K562 (cell line): Measurements from ENCODE around the gene PTGER3. TPM values are rescaled to one million over a fixed set of nuclear protein-coding genes. Genes with fewer than 3 reads are reported as not detected.

Source experiments
- ATF7 ChIP-seq: fragments of 450-650 bp; IDR thresholded peaks from 2 replicates; pipeline ENCODE4 v1.7.1; 2014; ENCODE audit warnings: mild to moderate bottlenecking, moderate library complexity
- E2F3 ChIP-seq: fragments of 250-450 bp; sonication (Bioruptor Pico); IDR thresholded peaks from 2 replicates; pipeline ENCODE4 v1.4.0; 2020; ENCODE audit warnings: mild to moderate bottlenecking
- JUN ChIP-seq, 2 experiments: sonication (generic) in 1 of 2; formaldehyde crosslinking in 1 of 2; IDR thresholded peaks; 2 replicates each; pipeline versions ENCODE4 v1.6.1 to v1.8.0; 2012 to 2022; ENCODE audit warnings: borderline replicate concordance in 2 of 2, mild to moderate bottlenecking in 2 of 2, improper control_type of control experiment in 1 of 2, low read depth in 1 of 2, low read length in 1 of 2, missing genetic modification reagents in 1 of 2
- KDM4B ChIP-seq, 2 experiments: fragments of 450-650 bp in 1 of 2; sonication (generic) in 1 of 2; IDR thresholded peaks; 2 replicates each; pipeline ENCODE4 v1.6.1; 2016 to 2017; ENCODE audit warnings: borderline replicate concordance in 2 of 2, antibody characterized with exemption in 1 of 2, low read depth in 1 of 2, mild to moderate bottlenecking in 1 of 2
- KHSRP ChIP-seq: fragments of 450-650 bp; IDR thresholded peaks from 2 replicates; pipeline ENCODE4 v1.6.1; 2017
- KLF1 ChIP-seq: fragments of 450-650 bp; IDR thresholded peaks from 2 replicates; pipeline ENCODE4 v1.6.1; 2016; ENCODE audit warnings: missing genetic modification characterization, missing compliant biosample characterization
- NELFE ChIP-seq: IDR thresholded peaks from 2 replicates; pipeline ENCODE4 v1.6.1; 2011; ENCODE audit warnings: mild to moderate bottlenecking; ENCODE audit not compliant: insufficient read depth, insufficient read length
- NFIC ChIP-seq: fragments of 450-650 bp; IDR thresholded peaks from 2 replicates; pipeline ENCODE4 v1.6.1; 2017; ENCODE audit warnings: mild to moderate bottlenecking, inconsistent platforms
- NR2C1 ChIP-seq, 2 experiments: fragments of 450-650 bp; IDR thresholded peaks; 2 replicates each; pipeline ENCODE4 v1.6.1; 2017; ENCODE audit warnings: mild to moderate bottlenecking in 2 of 2, antibody characterized with exemption in 1 of 2, inconsistent platforms in 1 of 2, missing compliant biosample characterization in 1 of 2, missing genetic modification characterization in 1 of 2
- POLR2B ChIP-seq: fragments of 450-650 bp; IDR thresholded peaks from 2 replicates; pipeline ENCODE4 v1.6.1; 2018; ENCODE audit warnings: low read depth; ENCODE audit not compliant: partially characterized antibody
- ZNF830 ChIP-seq: fragments of 250-450 bp; sonication (Bioruptor Pico); IDR thresholded peaks from 2 replicates; pipeline ENCODE4 v1.5.0; 2021; ENCODE audit warnings: mild to moderate bottlenecking
- polyA plus RNA-seq, 8 experiments: library from polyadenylated mRNA; depleted of rRNA in 4 of 8; stranded (reverse) in 5 of 8; unstranded in 3 of 8; fragments of >200 nt; fragmentation: Nextera tagmentation in 2 of 8; fragmentation: Illumina TruSeq in 1 of 8; extraction: Ambion mirVana in 2 of 8; extraction: Trizol in 1 of 8; gene quantifications; 2 replicates each; pipeline versions ENCODE4 v1.2.1 to v1.2.3, GENCODE V29; 2011 to 2014; ENCODE audit warnings: inconsistent platforms in 1 of 8, missing spikeins in 1 of 8
- total RNA-seq, 7 experiments: library from RNA; depleted of rRNA in 6 of 7; stranded (reverse); fragments of >200 nt in 6 of 7; fragmentation: Illumina TruSeq in 2 of 7; extraction: Trizol in 2 of 7; gene quantifications; 2 replicates each; pipeline versions ENCODE4 v1.2.1 to v1.2.3, GENCODE V29; 2011 to 2021; ENCODE audit warnings: low replicate concordance in 1 of 7
- TF ChIP-seq, protein P1 (sequence below): fragments of 250-450 bp; sonication (Bioruptor Pico); IDR thresholded peaks from 2 replicates; pipeline ENCODE4 v1.4.0; 2020; ENCODE audit warnings: mild to moderate bottlenecking, moderate library complexity
- TF ChIP-seq, protein P2 (sequence below), 2 experiments: fragments of 450-650 bp; IDR thresholded peaks; 2 replicates each; pipeline ENCODE4 v1.6.1; 2018; ENCODE audit warnings: mild to moderate bottlenecking in 2 of 2, low read depth in 1 of 2; ENCODE audit not compliant: partially characterized antibody in 2 of 2
- TF ChIP-seq, protein P3 (sequence below): sonication (generic); formaldehyde crosslinking; IDR thresholded peaks from 2 replicates; pipeline ENCODE4 v1.9.0; 2022; ENCODE audit warnings: mild to moderate bottlenecking, missing genetic modification reagents
- TF ChIP-seq, protein P4 (sequence below): IDR thresholded peaks from 2 replicates; pipeline ENCODE4 v1.6.1; 2014; ENCODE audit warnings: antibody characterized with exemption

PTGER3 gene
- total and polyA plus RNA-seq, 9 of the 15 experiments (the other 6 are each of a cell fraction or from before 2014, with no cell fraction given), result 3.8 to 28.5 (median 14.2) TPM

DNA sequence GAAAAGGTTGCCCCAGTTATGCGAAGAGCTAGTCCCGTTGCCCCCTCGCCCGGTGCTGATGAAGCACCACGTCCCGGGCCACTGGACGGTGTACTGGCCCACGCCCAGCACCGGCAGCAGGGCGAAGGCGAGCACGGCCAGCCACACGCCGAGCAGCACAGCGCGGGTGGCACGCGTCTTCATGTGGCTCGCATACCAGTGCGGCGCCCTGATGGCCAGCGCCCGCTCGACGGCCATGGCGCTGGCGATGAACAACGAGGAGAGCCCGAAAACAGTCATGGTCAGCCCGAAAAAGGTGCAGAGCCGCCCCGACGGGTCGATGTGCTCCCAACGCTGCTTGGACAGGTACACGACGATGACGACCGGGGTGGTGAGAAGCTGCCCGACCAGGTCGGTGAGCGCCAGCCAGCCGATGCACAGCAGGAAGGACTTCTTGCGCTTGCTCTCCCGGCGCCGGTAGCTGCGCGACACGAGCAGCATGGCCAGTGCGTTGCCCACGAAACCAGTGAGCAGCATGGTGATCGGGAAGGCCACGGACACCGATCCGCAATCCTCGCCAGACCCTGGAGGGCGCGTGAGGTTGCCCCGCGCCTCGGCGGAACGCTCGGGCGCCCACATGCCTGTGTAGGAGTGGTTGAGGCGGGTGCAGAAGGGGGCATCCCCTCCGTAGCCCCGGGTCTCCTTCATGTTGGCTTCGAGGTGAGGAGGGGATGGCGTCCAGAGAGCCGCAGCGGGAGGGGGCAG lies 553 bp downstream of the PTGER3 start (continued):
- TF ChIP-seq KLF1 (tag) (no peak), NR2C1 (IDR thresholded peaks at IDR 0.05) (no peak), NR2C1 (tag; IDR thresholded peaks at IDR 0.05) (no peak), POLR2B (no peak), NELFE (no peak), KHSRP (no peak), JUN (IDR thresholded peaks at IDR 0.05; ENCODE audit: borderline replicate concordance, low read depth, low read length) (no peak), JUN (CRISPR knock-in tag; IDR thresholded peaks at IDR 0.05; ENCODE audit: borderline replicate concordance) (0 out of 2 replicates have a peak, but pooled peaks have one; percentile 11), ZNF830 (no peak), KDM4B (IDR thresholded peaks at IDR 0.05; ENCODE audit: borderline replicate concordance in 2 of 2, low read depth in 1 of 2) (no peak; a peak in 1 of 4 replicates), NFIC (peak; percentile 62), ATF7 (no peak), E2F3 (no peak)
- TF ChIP-seq, protein P1, sequence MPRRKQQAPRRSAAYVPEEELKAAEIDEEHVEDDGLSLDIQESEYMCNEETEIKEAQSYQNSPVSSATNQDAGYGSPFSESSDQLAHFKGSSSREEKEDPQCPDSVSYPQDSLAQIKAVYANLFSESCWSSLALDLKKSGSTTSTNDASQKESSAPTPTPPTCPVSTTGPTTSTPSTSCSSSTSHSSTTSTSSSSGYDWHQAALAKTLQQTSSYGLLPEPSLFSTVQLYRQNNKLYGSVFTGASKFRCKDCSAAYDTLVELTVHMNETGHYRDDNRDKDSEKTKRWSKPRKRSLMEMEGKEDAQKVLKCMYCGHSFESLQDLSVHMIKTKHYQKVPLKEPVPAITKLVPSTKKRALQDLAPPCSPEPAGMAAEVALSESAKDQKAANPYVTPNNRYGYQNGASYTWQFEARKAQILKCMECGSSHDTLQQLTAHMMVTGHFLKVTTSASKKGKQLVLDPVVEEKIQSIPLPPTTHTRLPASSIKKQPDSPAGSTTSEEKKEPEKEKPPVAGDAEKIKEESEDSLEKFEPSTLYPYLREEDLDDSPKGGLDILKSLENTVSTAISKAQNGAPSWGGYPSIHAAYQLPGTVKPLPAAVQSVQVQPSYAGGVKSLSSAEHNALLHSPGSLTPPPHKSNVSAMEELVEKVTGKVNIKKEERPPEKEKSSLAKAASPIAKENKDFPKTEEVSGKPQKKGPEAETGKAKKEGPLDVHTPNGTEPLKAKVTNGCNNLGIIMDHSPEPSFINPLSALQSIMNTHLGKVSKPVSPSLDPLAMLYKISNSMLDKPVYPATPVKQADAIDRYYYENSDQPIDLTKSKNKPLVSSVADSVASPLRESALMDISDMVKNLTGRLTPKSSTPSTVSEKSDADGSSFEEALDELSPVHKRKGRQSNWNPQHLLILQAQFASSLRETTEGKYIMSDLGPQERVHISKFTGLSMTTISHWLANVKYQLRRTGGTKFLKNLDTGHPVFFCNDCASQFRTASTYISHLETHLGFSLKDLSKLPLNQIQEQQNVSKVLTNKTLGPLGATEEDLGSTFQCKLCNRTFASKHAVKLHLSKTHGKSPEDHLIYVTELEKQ (CRISPR knock-in tag), result no peak
- TF ChIP-seq, protein P2, sequence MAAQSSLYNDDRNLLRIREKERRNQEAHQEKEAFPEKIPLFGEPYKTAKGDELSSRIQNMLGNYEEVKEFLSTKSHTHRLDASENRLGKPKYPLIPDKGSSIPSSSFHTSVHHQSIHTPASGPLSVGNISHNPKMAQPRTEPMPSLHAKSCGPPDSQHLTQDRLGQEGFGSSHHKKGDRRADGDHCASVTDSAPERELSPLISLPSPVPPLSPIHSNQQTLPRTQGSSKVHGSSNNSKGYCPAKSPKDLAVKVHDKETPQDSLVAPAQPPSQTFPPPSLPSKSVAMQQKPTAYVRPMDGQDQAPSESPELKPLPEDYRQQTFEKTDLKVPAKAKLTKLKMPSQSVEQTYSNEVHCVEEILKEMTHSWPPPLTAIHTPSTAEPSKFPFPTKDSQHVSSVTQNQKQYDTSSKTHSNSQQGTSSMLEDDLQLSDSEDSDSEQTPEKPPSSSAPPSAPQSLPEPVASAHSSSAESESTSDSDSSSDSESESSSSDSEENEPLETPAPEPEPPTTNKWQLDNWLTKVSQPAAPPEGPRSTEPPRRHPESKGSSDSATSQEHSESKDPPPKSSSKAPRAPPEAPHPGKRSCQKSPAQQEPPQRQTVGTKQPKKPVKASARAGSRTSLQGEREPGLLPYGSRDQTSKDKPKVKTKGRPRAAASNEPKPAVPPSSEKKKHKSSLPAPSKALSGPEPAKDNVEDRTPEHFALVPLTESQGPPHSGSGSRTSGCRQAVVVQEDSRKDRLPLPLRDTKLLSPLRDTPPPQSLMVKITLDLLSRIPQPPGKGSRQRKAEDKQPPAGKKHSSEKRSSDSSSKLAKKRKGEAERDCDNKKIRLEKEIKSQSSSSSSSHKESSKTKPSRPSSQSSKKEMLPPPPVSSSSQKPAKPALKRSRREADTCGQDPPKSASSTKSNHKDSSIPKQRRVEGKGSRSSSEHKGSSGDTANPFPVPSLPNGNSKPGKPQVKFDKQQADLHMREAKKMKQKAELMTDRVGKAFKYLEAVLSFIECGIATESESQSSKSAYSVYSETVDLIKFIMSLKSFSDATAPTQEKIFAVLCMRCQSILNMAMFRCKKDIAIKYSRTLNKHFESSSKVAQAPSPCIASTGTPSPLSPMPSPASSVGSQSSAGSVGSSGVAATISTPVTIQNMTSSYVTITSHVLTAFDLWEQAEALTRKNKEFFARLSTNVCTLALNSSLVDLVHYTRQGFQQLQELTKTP (IDR thresholded peaks at IDR 0.05; ENCODE audit: low read depth in 1 of 2, partially characterized antibody in 2 of 2), result no peak
- TF ChIP-seq, protein P3, sequence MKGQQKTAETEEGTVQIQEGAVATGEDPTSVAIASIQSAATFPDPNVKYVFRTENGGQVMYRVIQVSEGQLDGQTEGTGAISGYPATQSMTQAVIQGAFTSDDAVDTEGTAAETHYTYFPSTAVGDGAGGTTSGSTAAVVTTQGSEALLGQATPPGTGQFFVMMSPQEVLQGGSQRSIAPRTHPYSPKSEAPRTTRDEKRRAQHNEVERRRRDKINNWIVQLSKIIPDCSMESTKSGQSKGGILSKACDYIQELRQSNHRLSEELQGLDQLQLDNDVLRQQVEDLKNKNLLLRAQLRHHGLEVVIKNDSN, result no peak; the same call in none of the 2 replicates
- TF ChIP-seq, protein P4, sequence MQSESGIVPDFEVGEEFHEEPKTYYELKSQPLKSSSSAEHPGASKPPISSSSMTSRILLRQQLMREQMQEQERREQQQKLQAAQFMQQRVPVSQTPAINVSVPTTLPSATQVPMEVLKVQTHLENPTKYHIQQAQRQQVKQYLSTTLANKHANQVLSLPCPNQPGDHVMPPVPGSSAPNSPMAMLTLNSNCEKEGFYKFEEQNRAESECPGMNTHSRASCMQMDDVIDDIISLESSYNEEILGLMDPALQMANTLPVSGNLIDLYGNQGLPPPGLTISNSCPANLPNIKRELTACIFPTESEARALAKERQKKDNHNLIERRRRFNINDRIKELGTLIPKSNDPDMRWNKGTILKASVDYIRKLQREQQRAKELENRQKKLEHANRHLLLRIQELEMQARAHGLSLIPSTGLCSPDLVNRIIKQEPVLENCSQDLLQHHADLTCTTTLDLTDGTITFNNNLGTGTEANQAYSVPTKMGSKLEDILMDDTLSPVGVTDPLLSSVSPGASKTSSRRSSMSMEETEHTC, result no peak
